ENCODE results near the gene HP1BP3. TPM values are rescaled to one million over a fixed set of nuclear protein-coding genes. Genes with fewer than 3 reads are reported as not detected.
"Not testable (repeated sequence)": the region's sequence is repeated elsewhere in the genome, so short reads cannot be mapped to it uniquely, and the experiment has no call there.

HP1BP3 gene, protein sequence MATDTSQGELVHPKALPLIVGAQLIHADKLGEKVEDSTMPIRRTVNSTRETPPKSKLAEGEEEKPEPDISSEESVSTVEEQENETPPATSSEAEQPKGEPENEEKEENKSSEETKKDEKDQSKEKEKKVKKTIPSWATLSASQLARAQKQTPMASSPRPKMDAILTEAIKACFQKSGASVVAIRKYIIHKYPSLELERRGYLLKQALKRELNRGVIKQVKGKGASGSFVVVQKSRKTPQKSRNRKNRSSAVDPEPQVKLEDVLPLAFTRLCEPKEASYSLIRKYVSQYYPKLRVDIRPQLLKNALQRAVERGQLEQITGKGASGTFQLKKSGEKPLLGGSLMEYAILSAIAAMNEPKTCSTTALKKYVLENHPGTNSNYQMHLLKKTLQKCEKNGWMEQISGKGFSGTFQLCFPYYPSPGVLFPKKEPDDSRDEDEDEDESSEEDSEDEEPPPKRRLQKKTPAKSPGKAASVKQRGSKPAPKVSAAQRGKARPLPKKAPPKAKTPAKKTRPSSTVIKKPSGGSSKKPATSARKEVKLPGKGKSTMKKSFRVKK
- polyA plus RNA-seq (2013, experiment 1 of 2; ENCODE audit: insufficient read length): 182 TPM
- polyA plus RNA-seq (2013, experiment 2 of 2; ENCODE audit: insufficient read length): 185 TPM

- DNase-seq: peak; percentile 81
These were observed at the start of gene HP1BP3 for GRCh38 chr1:20787029-20787839. Gene HP1BP3, minus strand, starts transcription at chr1:20787307. Its CDS starts 6,867 bp downstream, at chr1:20780440.

DNA sequence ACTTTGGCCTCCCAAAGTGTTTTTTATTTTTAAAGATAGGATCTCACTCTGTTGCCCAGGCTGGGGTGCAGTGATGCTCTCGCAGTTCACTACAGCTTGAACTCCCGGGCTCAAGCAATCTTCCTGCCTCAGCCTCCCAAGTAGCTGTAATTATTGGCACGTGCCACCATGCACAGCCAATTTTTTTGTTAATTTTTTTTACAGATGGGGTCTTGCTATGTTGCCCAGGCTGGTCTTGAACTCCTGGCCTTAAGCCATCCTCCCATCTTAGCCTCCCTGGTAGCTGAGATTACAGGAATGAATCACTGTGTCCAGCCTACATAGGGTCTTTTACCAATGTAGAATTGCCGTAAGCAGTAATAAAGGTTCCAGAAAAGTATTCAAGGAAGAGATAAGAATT lies 49.1 kb upstream of the HP1BP3 start:
- no peak for DNase-seq

DNA sequence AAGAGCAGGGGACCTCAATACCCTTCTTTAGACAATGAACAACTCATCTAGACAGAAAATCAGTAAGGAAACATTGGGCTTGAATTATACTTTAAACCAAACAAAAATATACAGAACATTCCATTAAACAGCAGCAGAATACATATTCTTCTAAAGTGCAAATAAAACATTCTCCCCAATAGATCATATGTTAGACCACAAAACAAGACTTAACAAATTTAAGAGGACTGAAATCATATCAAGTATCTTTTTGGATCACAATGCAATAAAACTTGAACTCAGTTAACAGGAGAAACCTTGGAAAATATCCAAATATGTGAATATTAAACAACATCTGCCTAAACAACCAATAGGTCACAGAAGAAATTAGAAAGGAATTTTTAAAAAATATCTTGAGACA lies 47.7 kb upstream of the HP1BP3 start:
- no peak for DNase-seq

DNA sequence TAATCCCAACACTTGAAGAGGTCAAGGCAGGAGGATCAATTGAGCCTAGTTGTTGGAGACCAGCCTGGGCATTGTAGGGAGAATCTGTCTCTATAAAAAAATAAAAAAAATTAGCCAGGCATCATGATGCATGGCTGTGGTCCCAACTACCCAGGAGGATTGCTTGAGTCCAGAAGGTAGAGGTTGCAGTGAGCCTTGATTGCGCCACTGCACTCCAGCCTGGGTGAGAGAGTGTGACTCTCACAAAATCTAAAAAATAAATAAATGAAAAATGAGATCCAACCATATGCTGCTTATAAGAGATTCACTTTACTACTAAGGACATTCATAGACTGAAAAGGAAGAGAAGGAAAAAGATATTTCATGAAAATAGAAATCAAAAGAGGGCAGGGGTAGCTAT lies 47.1 kb upstream of the HP1BP3 start:
- DNase-seq: no peak

- no peak for DNase-seq
These were observed 43.3 kb upstream of the HP1BP3 start for GRCh38 chr1:20830378-20830777.

GRCh38 chr1:20829946-20830345 lies 42.8 kb upstream of the HP1BP3 start:
- DNase-seq: no peak

GRCh38 chr1:20829531-20829930 lies 42.4 kb upstream of the HP1BP3 start:
- DNase-seq: peak; percentile 5

GRCh38 chr1:20823845-20824244 lies 36.7 kb upstream of the HP1BP3 start:
- DNase-seq: no peak

GRCh38 chr1:20821466-20821865 lies 34.4 kb upstream of the HP1BP3 start:
- no peak for DNase-seq

DNA sequence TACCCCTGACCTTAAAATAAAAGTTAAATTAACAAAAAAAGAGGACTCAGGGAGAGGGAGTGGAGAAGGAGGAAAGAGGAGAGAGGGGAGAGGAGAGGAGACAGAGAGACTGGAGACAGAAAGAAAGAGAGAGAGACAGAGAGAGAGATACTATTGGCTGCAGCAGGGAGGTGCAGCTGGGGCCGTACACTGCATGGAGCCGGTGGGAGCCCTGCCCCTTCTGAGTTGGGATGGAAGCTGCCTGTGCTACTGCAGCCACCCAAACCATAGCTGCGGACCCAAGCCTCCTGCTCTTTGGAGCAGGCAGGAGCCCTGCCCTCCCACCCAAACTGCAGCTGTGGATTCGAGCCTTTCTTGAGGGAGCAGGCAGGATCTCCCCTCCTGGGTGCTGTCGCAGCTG lies 32.7 kb upstream of the HP1BP3 start:
- DNase-seq: no peak

GRCh38 chr1:20814534-20814871 lies 27.4 kb upstream of the HP1BP3 start:
- no peak for DNase-seq

GRCh38 chr1:20811916-20812315 lies 24.8 kb upstream of the HP1BP3 start:
- DNase-seq: no peak

GRCh38 chr1:20793236-20793635 lies 6.1 kb upstream of the HP1BP3 start:
- no peak for DNase-seq

DNA sequence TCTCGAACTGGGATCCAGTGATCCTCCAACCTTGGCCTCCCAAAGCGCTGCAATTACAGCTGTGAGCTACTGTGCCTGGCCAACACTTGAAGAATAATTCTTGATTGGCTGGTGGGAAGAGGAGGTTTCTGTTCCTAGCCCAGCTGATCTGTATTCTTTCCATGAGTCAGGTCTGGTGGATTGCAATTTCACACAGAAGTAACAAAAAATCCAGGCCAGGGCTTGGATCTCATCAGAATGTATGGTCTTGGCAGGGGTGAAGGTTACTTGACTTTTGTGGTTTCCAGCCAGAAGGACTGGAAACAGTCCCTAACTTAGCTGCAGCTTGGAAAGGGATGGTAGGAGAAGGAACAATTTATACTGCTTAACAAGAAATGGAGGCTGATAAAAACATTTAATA lies 5.1 kb upstream of the HP1BP3 start:
- DNase-seq: peak; percentile 56

DNA sequence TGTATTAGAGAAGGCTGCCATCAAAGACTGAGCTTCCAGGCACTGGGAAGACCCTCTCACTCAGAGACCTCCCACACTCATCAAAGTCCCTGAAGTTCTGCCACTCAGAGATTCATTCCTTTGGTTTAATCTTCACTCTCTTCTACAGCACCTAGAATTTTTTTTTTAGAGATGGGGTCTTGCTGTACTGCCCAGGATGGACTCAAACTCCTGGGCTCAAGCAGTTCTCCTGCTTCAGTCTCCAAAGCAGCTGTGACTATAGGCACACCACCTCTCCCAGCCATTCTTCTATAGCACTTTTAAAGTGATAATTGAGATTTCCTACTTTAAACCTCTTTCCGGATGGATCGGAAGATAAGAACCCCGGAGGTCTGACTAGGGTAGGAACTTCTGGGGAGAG lies 3.7 kb upstream of the HP1BP3 start:
- no peak for DNase-seq

DNA sequence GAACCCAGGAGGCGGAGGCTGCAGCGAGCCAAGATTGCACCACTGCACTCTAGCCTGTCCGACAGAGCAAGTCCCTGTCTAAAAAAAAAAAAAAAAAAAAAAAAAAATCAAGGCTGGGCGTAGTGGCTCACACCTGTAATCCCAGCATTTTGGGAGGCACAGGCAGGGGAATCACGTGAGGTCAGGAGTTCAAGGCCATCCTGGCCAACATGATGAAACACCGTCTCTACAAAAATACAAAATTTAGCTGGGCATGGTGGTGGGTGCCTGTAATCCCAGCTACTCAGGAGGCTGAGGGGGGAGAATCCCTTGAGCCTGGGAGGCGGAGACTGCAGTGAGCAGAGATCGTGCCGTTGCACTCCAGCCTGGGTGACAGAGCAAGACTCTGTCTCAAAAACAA lies 2.5 kb upstream of the HP1BP3 start:
- DNase-seq: not testable (repeated sequence)

DNA sequence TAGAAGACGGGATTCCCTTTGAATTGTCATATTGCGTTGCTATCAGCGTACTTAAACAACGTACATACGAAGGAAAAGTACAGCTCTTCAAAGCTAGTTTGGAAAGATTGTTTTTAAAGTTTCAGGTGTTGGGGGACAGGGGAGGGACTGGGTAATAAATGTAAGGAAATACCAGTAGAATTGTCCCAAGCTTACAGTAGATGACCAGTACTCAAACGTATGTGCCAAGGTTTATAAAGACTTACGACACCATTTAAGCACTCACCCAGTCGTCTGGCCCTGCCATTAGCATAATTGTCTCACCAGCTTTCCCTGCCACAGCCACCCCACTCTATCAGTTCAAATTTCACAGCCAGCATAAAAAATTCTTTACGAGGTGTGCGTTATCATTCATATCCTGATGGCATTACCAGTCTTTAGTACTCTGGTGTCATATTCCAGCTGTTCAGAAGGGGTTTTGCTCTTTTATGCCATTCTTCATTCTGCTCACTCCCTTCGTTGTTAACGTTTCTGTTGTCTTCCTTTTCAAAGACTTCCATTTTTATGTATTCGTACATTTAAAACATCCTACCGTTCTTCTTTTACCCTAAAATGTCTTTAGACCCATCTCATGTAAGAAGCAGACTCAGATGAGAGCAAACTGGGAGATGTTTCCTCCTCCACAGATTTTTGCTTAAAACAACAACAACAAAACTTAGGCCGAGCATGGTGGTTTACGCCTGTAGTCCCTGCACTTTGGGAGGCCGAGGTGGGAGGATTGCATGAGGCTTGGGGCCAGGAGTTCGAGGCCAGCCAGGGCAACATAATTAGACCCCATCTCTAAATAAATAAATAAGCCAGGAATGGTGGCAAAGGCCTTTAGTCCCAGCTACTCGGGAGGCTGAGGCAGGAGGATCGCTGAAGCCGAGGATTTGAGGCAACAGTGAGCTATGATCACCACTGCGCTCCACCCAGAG lies 1.0 kb upstream of the HP1BP3 start:
- DNase-seq: peak; percentile 52

- DNase-seq: peak; percentile 95
These were observed 666 bp downstream of the HP1BP3 start for GRCh38 chr1:20786253-20787028.

DNA sequence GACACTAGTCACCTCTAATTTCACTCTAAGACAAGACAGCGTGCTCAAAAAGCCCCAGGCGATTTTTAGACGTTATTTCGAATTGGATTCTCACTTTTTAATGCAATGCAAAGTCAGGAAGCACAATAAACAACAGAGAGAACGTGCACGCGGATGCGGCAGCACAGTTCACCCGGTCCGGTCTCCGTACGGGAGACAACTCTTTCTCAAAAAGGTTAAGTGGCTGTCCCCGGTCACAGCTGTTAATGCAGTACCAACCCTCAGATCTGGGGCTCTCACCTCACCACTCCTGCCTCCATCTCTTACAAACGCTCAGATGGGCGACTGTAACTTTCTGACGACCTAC lies 1.2 kb downstream of the HP1BP3 start:
- DNase-seq: no peak

- DNase-seq: no peak
These were observed 11.4 kb downstream of the HP1BP3 start for GRCh38 chr1:20775700-20776099.

DNA sequence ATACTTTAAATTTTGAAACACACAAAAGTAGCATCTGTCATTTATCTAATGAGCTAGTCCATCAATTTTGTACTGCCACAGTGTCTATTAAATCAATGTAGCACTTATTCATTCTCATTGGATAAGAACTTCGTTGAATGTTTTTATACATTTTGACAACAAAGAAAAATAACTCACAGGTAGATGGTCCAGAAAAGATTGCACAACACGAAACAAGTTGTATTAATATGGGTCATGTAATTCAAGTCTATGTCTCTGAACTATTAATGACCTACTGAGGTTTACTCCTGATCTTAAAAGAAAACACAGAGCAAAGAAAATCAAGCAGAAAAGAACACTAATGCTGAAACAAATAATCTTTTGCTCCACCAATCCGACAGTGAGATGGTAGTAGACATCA lies 15.3 kb downstream of the HP1BP3 start:
- no peak for DNase-seq
